ENCODE data around the gene NT5DC2.

Gene NT5DC2

GRCh38 chr3:52568069-52568468 lies 34.4 kb upstream of the NT5DC2 start:
- no peak overlapping the region for H3K4me2 ChIP-seq (ENCODE audit: low read length)
- H3K36me3 ChIP-seq (replicated peaks; ENCODE audit: low read depth, low read length) = peaks cover 9% of the 10 kb centered on the region

GRCh38 chr3:52563984-52564383 lies 30.3 kb upstream of the NT5DC2 start:
- Histone ChIP-seq H2AFZ (ENCODE audit: low read depth, low read length) (no peak overlapping the region), H4K20me1 (ENCODE audit: insufficient read depth, low read length) (no peaks in the 10 kb centered on the region), H3K4me1 (ENCODE audit: low read length) (no peaks in the 10 kb centered on the region), H3K27me3 (ENCODE audit: low read depth, low read length) (no peaks in the 10 kb centered on the region), H3K79me2 (ENCODE audit: low read length) (no peaks in the 10 kb centered on the region), H3K9me3 (ENCODE audit: insufficient read depth, low read length) (no peaks in the 10 kb centered on the region), H3K9ac (ENCODE audit: low read length) (no peak overlapping the region), H3K4me3 (ENCODE audit: low read length) (no peak overlapping the region), H3K4me2 (ENCODE audit: low read length) (no peak overlapping the region), H3K36me3 (replicated peaks; ENCODE audit: low read depth, low read length) (peaks cover 27% of the 10 kb centered on the region), H3K27ac (ENCODE audit: low read length) (no peak overlapping the region)
- TF ChIP-seq, protein P1, sequence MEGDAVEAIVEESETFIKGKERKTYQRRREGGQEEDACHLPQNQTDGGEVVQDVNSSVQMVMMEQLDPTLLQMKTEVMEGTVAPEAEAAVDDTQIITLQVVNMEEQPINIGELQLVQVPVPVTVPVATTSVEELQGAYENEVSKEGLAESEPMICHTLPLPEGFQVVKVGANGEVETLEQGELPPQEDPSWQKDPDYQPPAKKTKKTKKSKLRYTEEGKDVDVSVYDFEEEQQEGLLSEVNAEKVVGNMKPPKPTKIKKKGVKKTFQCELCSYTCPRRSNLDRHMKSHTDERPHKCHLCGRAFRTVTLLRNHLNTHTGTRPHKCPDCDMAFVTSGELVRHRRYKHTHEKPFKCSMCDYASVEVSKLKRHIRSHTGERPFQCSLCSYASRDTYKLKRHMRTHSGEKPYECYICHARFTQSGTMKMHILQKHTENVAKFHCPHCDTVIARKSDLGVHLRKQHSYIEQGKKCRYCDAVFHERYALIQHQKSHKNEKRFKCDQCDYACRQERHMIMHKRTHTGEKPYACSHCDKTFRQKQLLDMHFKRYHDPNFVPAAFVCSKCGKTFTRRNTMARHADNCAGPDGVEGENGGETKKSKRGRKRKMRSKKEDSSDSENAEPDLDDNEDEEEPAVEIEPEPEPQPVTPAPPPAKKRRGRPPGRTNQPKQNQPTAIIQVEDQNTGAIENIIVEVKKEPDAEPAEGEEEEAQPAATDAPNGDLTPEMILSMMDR (IDR thresholded peaks at IDR 0.05; ENCODE audit: low read depth, low read length) = no peak
- no peak for TF ChIP-seq EZH2phosphoT487 (IDR thresholded peaks at IDR 0.05; ENCODE audit: low read depth)

More at GRCh38 chr3:52568069-52568468, 34.4 kb upstream of the NT5DC2 start:
- H3K27me3 ChIP-seq (ENCODE audit: low read depth, low read length) = no peaks in the 10 kb centered on the region
- H3K4me1 ChIP-seq (ENCODE audit: low read length) = no peaks in the 10 kb centered on the region
- no peaks in the 10 kb centered on the region for H4K20me1 ChIP-seq (ENCODE audit: insufficient read depth, low read length)
- H2AFZ ChIP-seq (ENCODE audit: low read depth, low read length) = no peak overlapping the region
- no peak overlapping the region for H3K9ac ChIP-seq (ENCODE audit: low read length)
- no peak overlapping the region for H3K4me3 ChIP-seq (ENCODE audit: low read length)
- no peaks in the 10 kb centered on the region for H3K79me2 ChIP-seq (ENCODE audit: low read length)
- TF ChIP-seq EZH2phosphoT487 (IDR thresholded peaks at IDR 0.05; ENCODE audit: low read depth) = no peak
- TF ChIP-seq, protein P1 (IDR thresholded peaks at IDR 0.05; ENCODE audit: low read depth, low read length) = no peak
- H3K9me3 ChIP-seq (ENCODE audit: insufficient read depth, low read length) = no peaks in the 10 kb centered on the region
- H3K27ac ChIP-seq (ENCODE audit: low read length) = no peak overlapping the region

- Histone ChIP-seq H3K4me1 (ENCODE audit: low read length) (no peaks in the 10 kb centered on the region), H4K20me1 (ENCODE audit: insufficient read depth, low read length) (no peaks in the 10 kb centered on the region), H3K9me3 (ENCODE audit: insufficient read depth, low read length) (no peaks in the 10 kb centered on the region), H3K79me2 (ENCODE audit: low read length) (no peaks in the 10 kb centered on the region), H3K4me2 (ENCODE audit: low read length) (no peak overlapping the region), H3K9ac (ENCODE audit: low read length) (no peak overlapping the region), H3K36me3 (replicated peaks; ENCODE audit: low read depth, low read length) (peaks cover 47% of the 10 kb centered on the region), H3K27me3 (ENCODE audit: low read depth, low read length) (no peaks in the 10 kb centered on the region), H3K4me3 (ENCODE audit: low read length) (no peak overlapping the region), H3K27ac (ENCODE audit: low read length) (no peak overlapping the region), H2AFZ (ENCODE audit: low read depth, low read length) (no peak overlapping the region)
- TF ChIP-seq, protein P1 (IDR thresholded peaks at IDR 0.05; ENCODE audit: low read depth, low read length) = no peak
- TF ChIP-seq EZH2phosphoT487 (IDR thresholded peaks at IDR 0.05; ENCODE audit: low read depth) = no peak
Measured at GRCh38 chr3:52561028-52561747, 27.5 kb upstream of the NT5DC2 start.

- Histone ChIP-seq H3K79me2 (ENCODE audit: low read length) (no peaks in the 10 kb centered on the region), H3K27me3 (ENCODE audit: low read depth, low read length) (no peaks in the 10 kb centered on the region), H3K4me1 (ENCODE audit: low read length) (no peaks in the 10 kb centered on the region), H4K20me1 (ENCODE audit: insufficient read depth, low read length) (no peaks in the 10 kb centered on the region), H3K36me3 (replicated peaks; ENCODE audit: low read depth, low read length) (peaks cover 63% of the 10 kb centered on the region), H2AFZ (ENCODE audit: low read depth, low read length) (no peak overlapping the region), H3K4me3 (ENCODE audit: low read length) (no peak overlapping the region), H3K9me3 (ENCODE audit: insufficient read depth, low read length) (no peaks in the 10 kb centered on the region), H3K27ac (ENCODE audit: low read length) (no peak overlapping the region), H3K9ac (ENCODE audit: low read length) (no peak overlapping the region), H3K4me2 (ENCODE audit: low read length) (no peak overlapping the region)
- TF ChIP-seq, protein P1 (IDR thresholded peaks at IDR 0.05; ENCODE audit: low read depth, low read length) = no peak
- TF ChIP-seq EZH2phosphoT487 (IDR thresholded peaks at IDR 0.05; ENCODE audit: low read depth) = no peak
Measured at GRCh38 chr3:52558436-52558835, 24.8 kb upstream of the NT5DC2 start.

All from OCI-LY3 (cell line).